Fibroblast of the aortic adventitia (primary cell): ENCODE data around the gene RBM18. TPM values are rescaled to one million over a fixed set of nuclear protein-coding genes. Genes with fewer than 3 reads are reported as not detected.

ENCODE experiments used
- DNase-seq: peaks from one replicate; pipeline ENCODE4 v3.0.0-alpha.2; 2010; ENCODE audit warnings: low read depth
- H3K4me3 ChIP-seq: 2 replicates; pipeline ENCODE4 v1.5.1; 2011; ENCODE audit warnings: low read depth, mild to moderate bottlenecking, control low read depth, low read length, moderate library complexity
- total RNA-seq: library from RNA; depleted of rRNA; stranded (reverse); fragments of >200 nt; gene quantifications from 2 replicates; pipeline ENCODE4 v1.2.3, GENCODE V29; 2012; ENCODE audit warnings: low replicate concordance
- TF ChIP-seq, protein P1 (sequence below): IDR thresholded peaks from 2 replicates; pipeline ENCODE4 v1.5.1; 2011; ENCODE audit warnings: mild to moderate bottlenecking, low read length, control low read depth, inconsistent platforms; ENCODE audit not compliant: insufficient read depth

RBM18 gene
- total RNA-seq, 1 donor = 13.0 TPM

DNA sequence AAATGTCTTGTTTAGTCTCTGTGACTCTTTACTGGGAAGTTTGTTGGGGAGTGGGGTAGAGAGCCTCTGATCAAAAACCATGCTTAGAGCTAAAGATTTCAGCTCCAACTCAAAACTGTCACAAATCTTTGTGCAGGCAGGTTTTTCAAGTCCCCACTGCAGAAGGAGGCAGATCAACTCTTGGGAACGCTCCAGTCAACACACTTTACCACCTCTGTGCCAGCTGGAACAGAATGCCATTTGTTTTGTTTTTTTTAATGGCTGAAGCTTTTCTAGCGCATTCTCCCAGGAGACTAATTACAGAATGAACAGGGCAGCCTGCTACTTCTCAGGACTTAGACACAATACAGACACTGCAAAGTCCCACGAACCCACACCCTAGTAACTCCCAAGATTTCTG lies 18.0 kb downstream of the RBM18 start:
- TF ChIP-seq, protein P1, sequence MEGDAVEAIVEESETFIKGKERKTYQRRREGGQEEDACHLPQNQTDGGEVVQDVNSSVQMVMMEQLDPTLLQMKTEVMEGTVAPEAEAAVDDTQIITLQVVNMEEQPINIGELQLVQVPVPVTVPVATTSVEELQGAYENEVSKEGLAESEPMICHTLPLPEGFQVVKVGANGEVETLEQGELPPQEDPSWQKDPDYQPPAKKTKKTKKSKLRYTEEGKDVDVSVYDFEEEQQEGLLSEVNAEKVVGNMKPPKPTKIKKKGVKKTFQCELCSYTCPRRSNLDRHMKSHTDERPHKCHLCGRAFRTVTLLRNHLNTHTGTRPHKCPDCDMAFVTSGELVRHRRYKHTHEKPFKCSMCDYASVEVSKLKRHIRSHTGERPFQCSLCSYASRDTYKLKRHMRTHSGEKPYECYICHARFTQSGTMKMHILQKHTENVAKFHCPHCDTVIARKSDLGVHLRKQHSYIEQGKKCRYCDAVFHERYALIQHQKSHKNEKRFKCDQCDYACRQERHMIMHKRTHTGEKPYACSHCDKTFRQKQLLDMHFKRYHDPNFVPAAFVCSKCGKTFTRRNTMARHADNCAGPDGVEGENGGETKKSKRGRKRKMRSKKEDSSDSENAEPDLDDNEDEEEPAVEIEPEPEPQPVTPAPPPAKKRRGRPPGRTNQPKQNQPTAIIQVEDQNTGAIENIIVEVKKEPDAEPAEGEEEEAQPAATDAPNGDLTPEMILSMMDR = no peak
- H3K4me3 ChIP-seq = no peak overlapping the region
- no peak for DNase-seq

DNA sequence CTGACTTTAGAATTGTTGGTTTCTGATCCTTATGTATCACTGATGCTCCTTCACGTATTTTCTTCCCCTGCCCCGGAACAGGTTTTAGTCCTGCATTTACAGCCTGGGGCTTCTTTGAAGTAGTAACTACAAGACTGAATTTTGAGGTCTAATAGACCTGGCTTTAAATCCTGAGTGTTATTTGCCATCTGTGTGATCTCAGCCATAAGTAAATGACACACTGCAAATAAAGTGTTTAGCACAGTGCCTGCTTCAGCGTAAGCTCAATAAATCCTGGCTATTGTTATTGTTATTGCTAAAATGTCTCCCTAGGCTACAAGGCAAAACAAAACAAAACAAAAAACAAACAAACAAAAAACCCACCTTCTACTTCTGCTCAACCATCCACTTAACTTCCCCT lies 20.3 kb downstream of the RBM18 start:
- TF ChIP-seq, protein P1 = no peak
- DNase-seq = no peak
- H3K4me3 ChIP-seq = no peak overlapping the region

DNA sequence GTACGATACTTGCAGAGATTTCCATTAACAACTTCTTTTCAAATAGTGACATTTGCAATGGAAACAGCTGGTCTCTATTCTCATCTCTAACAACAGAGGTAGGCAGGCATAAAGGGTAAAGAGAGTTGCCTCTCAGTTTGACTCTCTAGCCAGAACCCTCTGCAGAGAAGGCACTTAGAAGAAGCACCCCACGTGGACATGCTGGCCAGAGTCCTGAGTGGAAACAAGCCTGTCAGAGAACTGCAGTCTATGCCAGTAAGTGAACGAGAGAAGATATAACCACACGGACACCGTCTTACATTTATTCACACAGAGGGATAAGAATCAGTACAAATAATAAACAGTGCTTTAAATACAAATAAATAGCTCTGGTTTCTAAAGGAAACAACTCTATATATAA lies 24.9 kb downstream of the RBM18 start:
- TF ChIP-seq, protein P1 = no peak
- no peak for DNase-seq
- H3K4me3 ChIP-seq = no peak overlapping the region

DNA sequence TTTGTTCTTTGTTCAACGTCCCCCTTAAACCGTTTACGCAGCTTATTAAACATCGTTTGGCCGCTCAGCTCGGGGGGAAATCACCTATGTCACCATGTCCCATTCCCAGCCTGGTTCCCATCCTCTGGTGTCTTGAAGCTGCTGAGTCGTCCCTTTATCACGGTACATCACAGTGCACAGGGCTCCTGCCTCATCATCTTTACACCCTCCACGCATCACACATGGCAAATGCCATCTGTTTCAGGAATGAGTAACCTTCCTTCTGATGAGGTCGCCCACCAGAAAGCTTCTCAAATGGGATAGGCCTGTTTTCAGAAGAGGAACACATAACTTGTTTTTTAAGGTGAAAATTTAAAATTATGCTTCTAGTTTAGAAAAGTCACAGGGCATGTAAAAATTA lies 28.0 kb downstream of the RBM18 start:
- TF ChIP-seq, protein P1 = no peak
- no peak for DNase-seq
- H3K4me3 ChIP-seq = no peak overlapping the region

DNA sequence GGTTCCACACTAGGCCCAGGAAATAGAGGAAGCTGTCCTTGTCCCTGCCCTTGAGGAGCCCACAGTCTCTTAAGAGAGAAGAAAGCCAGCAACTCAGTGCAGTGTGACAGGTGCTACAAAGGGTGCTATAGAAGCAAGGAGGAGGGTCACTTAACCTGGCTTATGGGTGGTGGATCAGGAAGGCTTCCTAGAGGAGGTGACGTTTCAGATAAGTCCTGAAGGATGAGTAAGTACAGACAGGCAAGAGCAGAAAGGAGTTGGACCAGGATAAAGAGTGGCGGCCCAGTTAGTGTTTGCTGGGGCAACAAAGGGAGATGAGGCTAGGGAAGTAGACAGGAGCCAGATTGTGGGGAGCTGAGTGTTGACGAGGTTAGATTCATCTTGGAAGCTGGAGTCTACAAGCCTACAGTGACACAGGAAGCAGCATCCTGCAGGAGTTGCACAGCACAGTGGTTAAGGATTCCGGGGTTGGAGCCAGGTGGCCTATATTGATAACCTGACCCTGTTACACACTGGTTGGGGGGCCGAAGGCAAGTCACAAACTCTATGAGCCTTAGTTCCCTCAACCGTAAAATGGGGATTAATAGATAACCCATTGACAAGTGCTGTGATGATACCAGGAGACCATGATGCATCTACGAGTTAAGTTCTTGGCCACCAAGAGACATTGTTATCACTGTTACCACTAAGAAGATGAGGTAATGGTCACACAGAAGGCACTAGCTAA lies 30.5 kb downstream of the RBM18 start:
- H3K4me3 ChIP-seq = no peak overlapping the region
- DNase-seq = no peak
- TF ChIP-seq, protein P1 = no peak

DNA sequence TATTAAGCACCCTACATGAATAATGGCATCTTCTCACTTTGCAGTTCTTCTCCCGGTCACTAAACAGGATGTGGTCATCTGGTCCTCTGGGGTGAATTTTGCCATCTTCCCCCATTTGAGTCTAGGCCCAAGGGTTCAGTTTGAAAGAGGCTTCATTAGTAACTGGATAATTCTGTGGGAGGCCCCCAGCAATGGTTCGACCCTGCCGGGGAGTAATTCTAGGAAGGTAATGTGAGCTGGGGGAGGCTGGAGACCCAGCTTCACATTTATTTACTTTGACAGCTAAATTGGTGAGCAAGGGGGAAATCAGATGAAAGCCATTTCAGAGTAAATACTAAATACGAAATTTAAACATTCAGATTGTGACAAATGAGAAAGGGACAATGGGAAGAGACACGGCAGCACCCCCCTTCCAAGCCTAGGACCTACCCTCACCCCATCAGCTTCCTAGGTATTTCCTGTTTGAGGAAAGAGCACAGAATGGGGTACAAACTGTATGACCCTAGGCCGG lies 31.8 kb downstream of the RBM18 start:
- no peak overlapping the region for H3K4me3 ChIP-seq
- TF ChIP-seq, protein P1 = no peak
- no peak for DNase-seq

DNA sequence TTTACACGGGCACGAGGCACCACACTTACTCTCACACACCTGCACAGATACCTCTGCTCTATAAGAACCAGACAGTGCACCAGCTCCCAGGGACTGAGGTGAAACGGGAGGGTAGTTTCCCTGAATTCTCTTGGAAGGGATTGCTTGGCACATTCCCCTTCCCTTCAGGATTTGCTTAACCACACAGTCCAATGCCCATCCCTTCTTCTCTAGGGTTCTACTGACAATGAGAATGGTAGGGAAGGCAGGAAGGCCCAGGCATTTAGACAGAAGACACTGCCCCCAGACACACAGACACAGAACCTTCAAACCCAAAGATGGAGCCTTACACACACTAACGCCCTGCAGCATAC lies 35.2 kb downstream of the RBM18 start:
- TF ChIP-seq, protein P1 = no peak
- DNase-seq = no peak

More for the DNA sequence above, 35.2 kb downstream of the RBM18 start:
- no peak overlapping the region for H3K4me3 ChIP-seq
